Activated CD4-positive, CD25-positive, alpha-beta regulatory T cell treated with anti-CD3 and anti-CD28 coated beads, Interleukin-2, amount 50 U/mL, for 16 hours (primary cell): ENCODE measurements around the gene SMG5.

Experiments used
- DNase-seq: peaks from one replicate; pipeline ENCODE4 v3.0.0-alpha.2; 2020; ENCODE audit warnings: low read depth, low spot score

Gene SMG5

GRCh38 chr1:156281693-156282478, 739 bp downstream of the SMG5 start:
- DNase-seq, result no peak

- no peak for DNase-seq
Observed at GRCh38 chr1:156281281-156281680, 1.3 kb downstream of the SMG5 start.

GRCh38 chr1:156279837-156280236, 2.8 kb downstream of the SMG5 start:
- DNase-seq, result no peak

GRCh38 chr1:156276966-156277381, 5.7 kb downstream of the SMG5 start:
- DNase-seq, result no peak

GRCh38 chr1:156276532-156276931, 6.1 kb downstream of the SMG5 start:
- DNase-seq, result no peak

GRCh38 chr1:156270314-156270713, 12.3 kb downstream of the SMG5 start:
- DNase-seq, result no peak

GRCh38 chr1:156268336-156268735, 14.3 kb downstream of the SMG5 start:
- DNase-seq, result no peak

GRCh38 chr1:156266051-156266450, 16.6 kb downstream of the SMG5 start:
- DNase-seq, result no peak

- no peak for DNase-seq
Observed at GRCh38 chr1:156263288-156263655, 19.4 kb downstream of the SMG5 start.

- no peak for DNase-seq
Observed at GRCh38 chr1:156262461-156263287, 20.0 kb downstream of the SMG5 start.

GRCh38 chr1:156260896-156261295, 21.7 kb downstream of the SMG5 start:
- DNase-seq, result no peak

- no peak for DNase-seq
Observed at GRCh38 chr1:156259805-156260204, 22.8 kb downstream of the SMG5 start.

GRCh38 chr1:156258859-156259258, 23.8 kb downstream of the SMG5 start:
- no peak for DNase-seq

GRCh38 chr1:156257711-156258110, 24.9 kb downstream of the SMG5 start:
- DNase-seq, result no peak

GRCh38 chr1:156253634-156254033, 29.0 kb downstream of the SMG5 start:
- DNase-seq, result no peak

- no peak for DNase-seq
Observed at GRCh38 chr1:156251527-156251926, 31.1 kb downstream of the SMG5 start.

GRCh38 chr1:156249593-156249992, 33.0 kb downstream of the SMG5 start:
- no peak for DNase-seq

- DNase-seq, result no peak
Observed at GRCh38 chr1:156248323-156248683, 34.3 kb downstream of the SMG5 start.

GRCh38 chr1:156247460-156248322, 34.9 kb downstream of the SMG5 start, which contains the start of gene PAQR6:
Gene PAQR6 (minus strand): TSS chr1:156248056. CDS start chr1:156246731, 1,325 bp downstream.
- DNase-seq, result no peak

- no peak for DNase-seq
Observed at GRCh38 chr1:156246781-156247459, 35.7 kb downstream of the SMG5 start.

- DNase-seq, result no peak
Observed at GRCh38 chr1:156246241-156246780, 36.3 kb downstream of the SMG5 start.
